Measurements from ENCODE around the gene OSBPL10.

GRCh38 chr3:31882895-31883294 lies 98.2 kb downstream of the OSBPL10 start:
- TF ChIP-seq CTCF (conservative IDR thresholded peaks at IDR 0.05; ENCODE audit: low read length) (no peak), EZH2phosphoT487 (IDR thresholded peaks at IDR 0.05; ENCODE audit: borderline replicate concordance) (no peak)

Measured in Loucy (cell line).